SH-SY5Y (cell line): ENCODE data around the gene DNAJC15.

Experiments
- GATA2 ChIP-seq: IDR thresholded peaks from 2 replicates; pipeline ENCODE4 v1.6.1; 2011; ENCODE audit warnings: mild to moderate bottlenecking, low read depth, low read length
- GATA3 ChIP-seq: IDR thresholded peaks from 2 replicates; pipeline ENCODE4 v1.6.1; 2011; ENCODE audit warnings: low read depth, mild to moderate bottlenecking, low read length, moderate library complexity

DNA sequence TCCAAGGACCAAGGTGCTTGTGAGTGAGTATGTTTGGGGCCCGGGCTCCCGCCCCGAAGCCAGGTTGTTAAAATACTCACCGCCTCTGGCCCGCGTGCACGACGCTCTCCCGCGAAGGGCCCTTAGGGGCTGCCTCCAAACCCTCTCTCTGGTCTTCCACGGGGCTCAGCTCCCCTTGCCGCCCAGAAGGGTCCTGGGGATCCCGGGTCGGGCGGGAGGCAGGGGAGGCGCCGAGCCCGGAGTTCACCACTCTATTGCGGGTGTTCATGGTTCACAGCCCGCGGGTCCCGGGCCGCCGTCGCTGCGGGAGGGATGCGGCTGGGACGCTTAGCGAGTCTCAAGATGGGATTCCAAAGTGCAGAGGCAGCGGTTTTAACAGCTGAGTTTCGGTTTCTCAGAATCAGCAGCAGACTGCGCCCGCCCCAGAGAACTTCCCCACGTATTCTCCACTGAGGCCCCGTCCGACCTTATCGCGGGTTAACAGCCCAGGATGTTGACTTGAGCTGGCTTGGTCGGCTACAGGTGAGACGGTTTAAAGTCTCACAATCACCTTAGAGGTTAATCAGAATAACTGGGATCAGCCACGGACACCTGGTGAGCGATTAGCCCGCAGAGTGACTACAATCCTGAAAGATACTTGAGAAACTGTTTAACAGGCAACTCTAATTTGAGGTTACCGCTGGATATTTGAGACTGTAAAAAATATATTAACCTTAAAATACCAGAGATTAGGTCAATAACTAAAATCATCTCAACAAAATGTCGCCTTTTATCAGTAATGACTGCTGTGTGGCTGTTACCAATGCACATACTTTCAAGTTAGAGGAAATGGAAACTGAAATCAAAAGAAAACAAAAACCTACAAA lies 31.3 kb upstream of the DNAJC15 start, which contains the start of gene EPSTI1:
- no peak for TF ChIP-seq GATA2
- TF ChIP-seq GATA3, result no peak
